Transverse colon (tissue), 3 donors: ENCODE measurements around the gene ABL2.

ENCODE experiments used
- CTCF ChIP-seq, 5 experiments: fragments of 200-600 bp in 3 of 5; fragments of 450-650 bp in 2 of 5; sonication (generic) in 3 of 5; IDR thresholded peaks; 1 replicate in 2 of 5; 2 replicates in 3 of 5; pipeline ENCODE4 v1.5.1; 2016 to 2017; ENCODE audit warnings: antibody characterized with exemption in 5 of 5, inconsistent platforms in 3 of 5, mild to moderate bottlenecking in 2 of 5, moderate library complexity in 1 of 5
- EP300 ChIP-seq: sonication (generic); formaldehyde crosslinking; IDR thresholded peaks from one replicate; pipeline ENCODE4 v1.6.1; 2017; ENCODE audit warnings: antibody characterized with exemption, low read depth
- POLR2A ChIP-seq: fragments of 450-650 bp; IDR thresholded peaks from one replicate; pipeline ENCODE4 v1.6.1; 2016; ENCODE audit warnings: antibody characterized with exemption, mild to moderate bottlenecking, moderate library complexity

DNA sequence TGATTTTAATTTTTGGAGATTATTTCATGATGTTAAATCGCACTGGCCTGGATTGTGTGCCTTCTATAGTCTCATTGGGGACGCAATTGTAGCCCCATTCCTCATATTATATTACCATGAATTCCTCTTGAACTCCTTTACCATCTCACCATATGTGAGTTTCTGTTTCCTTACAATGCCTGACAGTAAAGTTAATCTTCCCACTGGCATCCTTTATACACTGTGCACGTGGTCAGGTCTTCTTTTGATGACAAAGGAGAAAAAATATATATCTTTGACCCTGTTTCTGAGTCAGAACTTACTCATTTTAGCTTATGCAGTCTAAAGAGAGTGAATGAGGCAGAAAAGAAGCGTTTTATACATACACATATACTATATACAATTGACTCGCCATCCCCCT, 774 bp upstream of the ABL2 start:
- TF ChIP-seq CTCF (IDR thresholded peaks at IDR 0.05) (no peak), POLR2A (no peak), EP300 (no peak)
